ENCODE results near the gene TEX51.

DNA sequence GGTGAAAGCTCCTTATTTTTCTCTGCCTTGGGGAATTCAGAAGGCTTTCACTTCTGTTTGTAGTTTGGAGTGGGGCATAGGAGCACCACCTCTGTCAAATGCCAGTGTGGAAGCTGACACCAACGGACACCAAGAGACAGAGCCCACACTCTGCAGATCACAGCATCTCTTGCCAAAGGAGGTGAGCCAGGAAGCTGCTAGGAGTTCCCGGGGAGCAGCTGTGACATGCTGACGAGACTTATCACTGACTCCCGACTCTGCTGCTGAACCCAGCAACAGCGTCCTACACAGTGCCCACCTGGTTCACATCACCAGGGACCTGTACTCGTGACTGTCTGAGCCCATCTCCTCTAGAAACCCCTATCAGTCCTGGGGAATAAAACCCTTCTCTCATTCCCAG lies 8.1 kb downstream of the TEX51 start:
- TF ChIP-seq SUZ12 (IDR thresholded peaks at IDR 0.05; ENCODE audit: extremely low read depth, insufficient read depth, insufficient read length) (no peak), YY1 (IDR thresholded peaks at IDR 0.05; ENCODE audit: insufficient read depth, insufficient read length) (no peak), ZNF274 (IDR thresholded peaks at IDR 0.05; ENCODE audit: low read depth, low read length) (no peak)

Measured in NT2/D1 (cell line).